Muscle layer of duodenum (tissue), 2 donors: ENCODE data around the gene SFPQ.

Experiments used
- H3K27ac ChIP-seq: one replicate; pipeline ENCODE4 v1.7.0; 2013; ENCODE audit warnings: mild to moderate bottlenecking, low read length
- H3K27me3 ChIP-seq: one replicate; pipeline ENCODE4 v1.7.0; 2013; ENCODE audit warnings: low read depth, mild to moderate bottlenecking, control low read depth, low read length
- H3K36me3 ChIP-seq, 2 donors: one replicate each; pipeline ENCODE4 v1.7.0; 2013; ENCODE audit warnings: low read length in 2 of 2, control low read depth in 1 of 2, mild to moderate bottlenecking in 1 of 2; ENCODE audit not compliant: insufficient read depth in 2 of 2, control insufficient read depth in 1 of 2
- H3K4me1 ChIP-seq, 2 donors: one replicate each; pipeline ENCODE4 v1.7.0; 2013; ENCODE audit warnings: low read length in 2 of 2, mild to moderate bottlenecking in 2 of 2, control low read depth in 1 of 2, moderate library complexity in 1 of 2; ENCODE audit not compliant: insufficient read depth in 2 of 2, control insufficient read depth in 1 of 2
- H3K4me3 ChIP-seq, 2 donors: one replicate each; pipeline ENCODE4 v1.7.0; 2013; ENCODE audit warnings: low read length in 2 of 2, low read depth in 1 of 2, mild to moderate bottlenecking in 1 of 2
- H3K9me3 ChIP-seq, 2 donors: one replicate each; pipeline ENCODE4 v1.7.0; 2013; ENCODE audit warnings: low read length in 2 of 2, control low read depth in 1 of 2, mild to moderate bottlenecking in 1 of 2; ENCODE audit not compliant: control insufficient read depth in 1 of 2
- donor health status: healthy.

SFPQ gene

DNA sequence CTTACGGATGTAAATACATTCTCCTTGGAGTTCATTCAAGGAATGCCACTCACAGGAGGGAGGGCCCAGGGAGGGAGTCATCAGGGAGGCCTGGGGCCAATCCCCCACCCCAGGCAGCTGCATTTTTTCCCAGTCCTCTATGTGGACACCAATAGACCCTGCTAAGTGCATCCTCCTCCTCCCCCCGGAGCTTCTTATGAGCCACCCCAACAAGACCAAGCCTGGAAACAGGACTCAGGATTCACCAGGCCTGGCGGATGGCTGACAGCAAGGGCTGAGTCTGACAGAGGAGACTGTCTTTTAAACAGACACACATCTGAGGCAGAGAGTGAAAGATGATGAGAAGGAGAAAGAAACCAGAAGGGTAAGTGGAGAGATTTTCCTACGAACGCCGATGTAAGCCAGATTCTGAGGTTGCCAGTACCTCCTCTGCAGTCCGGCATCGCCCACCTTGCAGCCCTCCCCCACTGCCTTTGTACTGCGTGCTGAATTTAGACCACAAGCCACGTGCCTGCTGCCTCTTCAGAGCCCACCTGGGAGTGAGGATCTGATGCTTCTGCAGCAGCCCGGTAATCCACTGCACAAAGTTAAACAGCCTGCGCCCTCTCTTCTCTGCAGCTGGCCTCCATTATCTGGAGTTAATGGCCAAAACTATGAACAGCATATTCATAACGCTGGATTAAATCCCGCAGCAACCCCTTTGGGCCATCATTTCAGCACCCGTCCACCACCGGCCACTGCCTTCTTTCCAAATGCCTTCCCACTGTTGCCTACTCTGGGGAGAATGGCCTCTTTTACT is 17.6 kb upstream of the SFPQ start:
- H3K9me3 ChIP-seq: no peaks in the 10 kb centered on the region
- H3K4me3 ChIP-seq: no peak overlapping the region

DNA sequence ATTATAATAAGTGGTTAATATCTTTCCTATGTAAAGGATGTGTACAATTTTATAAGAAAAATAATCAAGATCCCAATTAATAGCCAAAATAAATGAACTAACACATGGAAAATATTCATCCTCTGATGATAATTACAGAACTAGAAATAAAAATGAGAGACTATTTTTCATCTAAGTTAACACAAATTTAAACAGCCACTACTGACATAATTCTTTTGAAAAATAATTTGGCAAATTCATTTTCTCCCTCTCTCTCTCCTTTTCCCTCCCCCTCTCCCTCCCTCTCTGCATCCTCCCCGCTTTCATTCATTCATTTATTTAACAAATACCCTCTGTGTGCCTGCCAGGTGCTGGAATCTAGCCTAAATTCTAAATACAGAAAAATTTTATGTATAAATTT is 10.3 kb upstream of the SFPQ start:
- peaks cover 0 to 6% of the 10 kb centered on the region in 2 donors for H3K4me1 ChIP-seq
- no peaks in the 10 kb centered on the region for H3K9me3 ChIP-seq
- H3K27ac ChIP-seq: no peak overlapping the region
- no peaks in the 10 kb centered on the region for H3K27me3 ChIP-seq
- no peak overlapping the region for H3K4me3 ChIP-seq
- H3K36me3 ChIP-seq: no peaks in the 10 kb centered on the region

More for the DNA sequence above, 17.6 kb upstream of the SFPQ start:
- Histone ChIP-seq H3K4me1 (peaks cover 0 to 12% of the 10 kb centered on the region in 2 donors), H3K27ac (no peak overlapping the region), H3K36me3 (no peaks in the 10 kb centered on the region), H3K27me3 (no peaks in the 10 kb centered on the region)

DNA sequence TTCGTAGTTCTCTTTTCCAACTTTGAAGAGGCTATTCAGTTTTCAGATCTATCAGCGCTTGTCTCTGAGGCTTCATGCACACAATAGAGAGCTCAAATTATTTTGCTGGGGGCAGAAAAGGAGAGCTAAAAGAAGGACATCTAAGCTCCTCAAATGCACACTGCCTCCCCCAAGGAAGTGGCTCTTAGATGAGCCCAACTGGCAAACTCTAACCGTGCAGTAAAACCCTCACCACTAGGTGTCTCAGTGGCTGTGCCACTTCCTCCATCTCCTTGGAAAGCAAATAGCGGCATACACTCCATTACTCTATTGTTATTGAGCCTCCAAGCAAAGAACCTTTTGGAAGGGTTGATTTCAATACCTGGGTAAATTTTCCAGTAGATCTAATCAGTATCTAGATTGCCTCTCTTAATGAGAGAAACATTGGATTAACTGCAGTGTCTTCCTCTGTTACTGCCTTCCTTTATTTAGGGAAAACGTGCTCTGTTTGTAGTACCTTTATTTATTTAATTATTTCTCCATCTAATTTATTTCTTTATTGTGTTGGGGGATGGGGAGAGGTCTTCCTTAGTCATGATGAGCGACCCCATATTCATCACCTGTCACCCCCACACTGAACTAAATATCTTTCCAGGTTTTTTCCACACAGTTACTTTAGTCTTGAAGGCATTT is 9.2 kb upstream of the SFPQ start:
- Histone ChIP-seq H3K4me1 (peaks cover 0 to 6% of the 10 kb centered on the region in 2 donors), H3K27ac (no peak overlapping the region), H3K27me3 (no peaks in the 10 kb centered on the region), H3K4me3 (peak overlapping the region in 1 of 2 donors; percentile 19), H3K9me3 (no peaks in the 10 kb centered on the region), H3K36me3 (no peaks in the 10 kb centered on the region)

DNA sequence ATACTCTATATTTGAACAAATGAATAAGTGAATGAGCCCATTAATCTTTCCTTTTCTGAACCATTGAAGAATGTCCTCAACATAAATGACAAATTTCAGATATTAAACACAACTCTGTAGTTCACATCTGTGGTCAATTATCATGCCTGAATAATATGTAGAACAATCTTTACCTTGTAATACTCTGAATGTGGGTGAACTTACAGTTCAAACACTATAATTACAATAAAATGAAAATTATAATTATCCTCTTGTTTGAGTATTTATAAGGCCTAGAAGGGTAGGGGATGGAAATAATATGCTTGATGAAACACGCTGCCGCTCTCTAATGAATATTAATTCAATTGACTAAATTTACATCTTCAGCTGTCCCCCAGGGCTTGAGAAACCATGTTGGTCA is 8.7 kb upstream of the SFPQ start:
- Histone ChIP-seq H3K27me3 (no peaks in the 10 kb centered on the region), H3K4me1 (peaks cover 0 to 6% of the 10 kb centered on the region in 2 donors), H3K4me3 (no peak overlapping the region), H3K27ac (no peak overlapping the region), H3K36me3 (no peaks in the 10 kb centered on the region), H3K9me3 (no peaks in the 10 kb centered on the region)

DNA sequence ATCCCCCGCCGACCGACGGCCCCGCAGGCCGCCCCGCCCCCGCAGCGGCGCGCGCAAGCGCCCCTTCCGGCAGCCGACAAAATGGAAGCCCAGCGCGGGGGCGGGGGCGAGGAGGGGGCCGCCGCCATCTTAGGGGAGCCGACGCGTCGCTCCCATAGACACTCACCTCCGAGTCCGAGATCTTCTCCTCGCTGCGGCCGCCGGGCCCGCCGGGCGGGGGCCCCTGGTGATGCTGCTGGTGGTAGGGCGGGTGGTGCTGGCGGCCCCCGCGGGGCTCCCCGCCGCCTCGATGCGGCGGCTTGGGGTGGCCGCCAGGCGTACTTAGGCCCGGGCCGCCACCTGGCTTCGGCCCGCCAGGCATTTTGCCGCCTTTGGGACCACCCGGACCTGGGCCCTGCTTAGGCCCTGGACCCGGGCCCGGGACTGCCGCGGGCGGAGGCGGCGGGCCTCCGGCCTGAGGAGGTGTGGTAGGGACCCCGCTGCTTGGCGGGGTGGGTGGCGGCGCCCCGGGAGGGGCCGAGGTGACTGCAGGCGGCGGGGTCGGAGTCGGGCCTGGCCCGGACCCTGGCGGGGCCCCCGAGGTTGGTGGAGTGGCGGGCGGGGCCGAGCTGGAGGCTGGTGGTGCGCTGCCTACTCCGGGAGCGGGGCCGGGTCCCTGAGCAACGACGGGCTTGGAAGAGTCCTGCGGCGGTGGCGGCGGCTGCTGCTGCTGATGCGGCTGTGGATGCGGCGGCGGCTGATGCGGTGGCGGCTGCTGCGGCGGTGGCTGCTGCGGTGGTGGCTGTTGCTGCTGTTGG is 691 bp downstream of the SFPQ start:
- no peaks in the 10 kb centered on the region for H3K27me3 ChIP-seq
- H3K27ac ChIP-seq: peak overlapping the region; percentile 92
- H3K36me3 ChIP-seq: peaks cover 41% of the 10 kb centered on the region in 2 donors
- H3K4me3 ChIP-seq: peak overlapping the region; percentile 95 to 99
- no peaks in the 10 kb centered on the region for H3K9me3 ChIP-seq
- H3K4me1 ChIP-seq: peaks cover 19 to 37% of the 10 kb centered on the region in 2 donors

DNA sequence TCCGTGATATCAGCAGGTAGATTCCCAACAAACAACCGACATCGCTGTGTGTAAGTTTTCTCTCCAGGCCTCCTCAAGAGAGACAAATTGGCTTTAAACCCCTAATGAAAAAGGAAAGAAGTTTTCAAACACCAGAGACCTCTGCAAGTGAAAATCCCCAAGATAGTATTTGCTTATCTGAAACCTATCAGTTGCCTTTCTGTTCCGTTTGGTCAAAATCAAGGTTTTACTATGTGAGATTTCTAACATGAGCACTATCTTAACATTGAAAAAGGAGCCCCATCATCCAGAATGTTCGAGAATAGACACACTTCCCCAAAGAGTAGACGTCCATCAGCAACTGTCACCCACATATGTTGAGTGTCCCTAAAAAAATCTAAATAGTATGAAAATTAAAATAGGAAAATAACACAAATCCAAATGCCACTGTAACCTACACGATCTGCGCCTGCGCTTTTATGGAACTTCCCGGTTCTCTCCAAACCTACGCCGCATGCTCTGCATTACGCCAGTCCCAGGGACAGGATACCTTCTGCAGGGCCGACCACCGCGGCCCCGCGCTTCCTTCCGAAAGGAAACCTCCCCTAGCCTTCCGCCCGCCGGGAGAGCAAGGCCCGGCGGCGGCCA is 1.4 kb downstream of the SFPQ start:
- Histone ChIP-seq H3K27me3 (no peaks in the 10 kb centered on the region), H3K9me3 (no peaks in the 10 kb centered on the region), H3K4me1 (peaks cover 19 to 43% of the 10 kb centered on the region in 2 donors), H3K27ac (peak overlapping the region; percentile 92), H3K36me3 (peaks cover 48% of the 10 kb centered on the region in 2 donors), H3K4me3 (peak overlapping the region; percentile 95 to 99)

DNA sequence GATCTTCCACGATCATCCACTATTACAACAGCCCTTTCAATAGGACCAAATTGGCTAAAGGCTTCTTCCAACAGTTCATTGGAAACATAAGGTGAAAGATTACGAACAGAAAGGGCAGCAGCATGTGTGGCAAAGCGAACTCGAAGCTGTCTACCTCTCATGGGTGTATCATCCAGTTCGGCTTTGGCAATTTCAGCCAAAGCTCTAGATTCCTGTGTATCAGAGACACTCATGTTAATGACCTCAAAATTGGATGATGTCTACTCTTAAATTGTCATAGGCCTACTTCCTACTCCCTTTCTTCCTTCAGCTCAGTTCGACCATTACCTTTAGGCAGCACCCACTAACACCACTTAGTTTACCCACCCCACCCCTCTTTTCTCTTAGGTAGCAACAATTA is 2.2 kb downstream of the SFPQ start:
- Histone ChIP-seq H3K4me1 (peaks cover 19 to 50% of the 10 kb centered on the region in 2 donors), H3K9me3 (no peaks in the 10 kb centered on the region), H3K36me3 (peaks cover 55 to 56% of the 10 kb centered on the region in 2 donors), H3K27ac (peak overlapping the region; percentile 92), H3K4me3 (peak overlapping the region; percentile 95 to 99), H3K27me3 (no peaks in the 10 kb centered on the region)

DNA sequence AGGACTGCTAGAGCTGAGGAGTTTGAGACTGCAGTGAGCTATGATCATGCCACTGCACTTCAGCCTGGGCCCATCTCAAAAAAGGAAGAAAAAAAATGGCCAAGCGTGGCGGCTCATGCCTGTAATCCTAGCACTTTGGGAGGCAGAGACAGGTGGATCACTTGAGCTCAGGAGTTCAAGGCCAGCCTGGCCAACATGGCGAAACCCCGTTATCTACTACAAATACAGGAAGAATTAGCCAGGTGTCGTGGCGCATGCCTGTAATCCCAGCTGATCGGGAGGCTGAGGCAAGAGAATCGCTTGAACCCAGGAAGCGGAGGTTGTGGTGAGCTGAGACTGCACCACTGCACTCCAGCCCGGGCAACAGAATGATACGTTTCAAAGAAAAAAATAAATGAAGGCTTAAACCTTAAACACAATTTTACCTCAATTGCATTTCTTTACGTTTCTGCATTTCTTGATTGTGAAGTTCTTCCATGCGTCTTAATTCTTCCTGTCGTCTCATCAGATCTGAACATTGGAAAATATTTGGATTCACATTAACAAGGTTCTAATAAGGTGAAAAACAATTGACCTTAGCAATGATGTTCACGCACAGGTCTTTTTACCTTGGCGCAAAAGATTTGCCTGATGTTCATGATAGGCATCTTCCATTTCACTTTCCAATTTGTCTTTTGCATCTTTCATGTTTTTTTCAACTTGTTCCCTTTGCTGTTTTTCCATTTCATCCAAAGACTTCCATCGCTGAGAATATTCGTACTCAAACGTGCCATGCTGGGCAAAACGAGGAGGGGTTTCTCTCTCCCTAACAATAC is 4.2 kb downstream of the SFPQ start:
- Histone ChIP-seq H3K27ac (no peak overlapping the region), H3K4me1 (peaks cover 19 to 58% of the 10 kb centered on the region in 2 donors), H3K36me3 (peaks cover 73 to 76% of the 10 kb centered on the region in 2 donors), H3K9me3 (no peaks in the 10 kb centered on the region), H3K27me3 (no peaks in the 10 kb centered on the region), H3K4me3 (peak overlapping the region in 1 of 2 donors; percentile 99)

DNA sequence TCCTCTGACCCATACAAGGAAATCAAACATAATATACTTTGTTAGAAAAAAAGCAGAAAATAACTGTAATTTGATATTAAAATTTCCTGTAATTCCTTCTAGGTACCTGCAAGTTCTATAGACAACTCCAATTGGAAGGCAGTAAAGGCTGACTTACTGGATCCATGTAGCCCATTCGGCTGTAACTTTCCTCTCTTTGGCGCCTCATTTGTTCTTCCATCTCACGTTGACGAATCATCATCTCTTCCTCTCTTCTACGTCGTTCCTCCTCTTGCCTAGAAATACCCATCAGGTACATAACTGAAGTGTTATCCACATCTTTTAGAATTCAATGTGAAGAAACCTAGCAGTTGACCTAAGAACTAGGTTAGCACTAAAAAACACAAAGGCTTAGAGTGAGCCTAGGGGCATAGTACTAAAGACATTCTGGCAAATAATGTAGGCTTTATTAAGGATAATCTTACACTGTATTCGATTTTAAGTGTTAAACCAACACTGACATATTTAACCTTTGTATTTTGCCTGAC is 5.1 kb downstream of the SFPQ start:
- Histone ChIP-seq H3K36me3 (peaks cover 79 to 82% of the 10 kb centered on the region in 2 donors), H3K4me1 (peaks cover 19 to 59% of the 10 kb centered on the region in 2 donors), H3K27me3 (no peaks in the 10 kb centered on the region), H3K27ac (no peak overlapping the region), H3K4me3 (no peak overlapping the region), H3K9me3 (no peaks in the 10 kb centered on the region)

DNA sequence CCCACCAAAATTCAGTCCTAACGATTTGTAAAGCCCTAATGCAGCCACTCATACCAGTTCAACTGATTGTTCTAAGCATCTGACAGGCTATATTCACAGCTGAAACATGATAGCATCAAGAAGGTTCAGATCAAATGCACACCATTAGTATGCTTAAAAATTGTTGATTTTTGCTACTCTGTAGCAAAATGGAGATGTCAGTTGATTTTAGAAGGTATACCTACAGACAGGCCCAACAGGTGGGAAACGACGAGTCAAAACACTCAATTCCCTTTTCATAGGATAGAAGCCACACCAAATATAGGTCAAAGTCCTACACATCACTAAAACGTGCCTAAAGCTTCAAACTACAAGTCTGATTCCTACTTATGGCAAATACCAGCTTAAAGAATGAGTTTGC is 6.7 kb downstream of the SFPQ start:
- H3K9me3 ChIP-seq: no peaks in the 10 kb centered on the region
- H3K27me3 ChIP-seq: no peaks in the 10 kb centered on the region
- H3K36me3 ChIP-seq: peaks cover 90 to 94% of the 10 kb centered on the region in 2 donors
- peaks cover 19 to 71% of the 10 kb centered on the region in 2 donors for H3K4me1 ChIP-seq
- H3K4me3 ChIP-seq: no peak overlapping the region
- no peak overlapping the region for H3K27ac ChIP-seq
